GM19238 (cell line): ENCODE measurements around the gene PPP1R10.
"Not testable (repeated sequence)": the region's sequence is repeated elsewhere in the genome, so short reads cannot be mapped to it uniquely, and the experiment has no call there.

ENCODE experiments used
- DNase-seq: peaks from one replicate; pipeline ENCODE4 v3.0.0; 2011; ENCODE audit warnings: low spot score; ENCODE audit not compliant: insufficient read length

PPP1R10 gene

GRCh38 chr6:30616811-30617564 lies at the start of gene PPP1R10:
TSS of gene PPP1R10 (minus strand) at chr6:30617243. CDS start at chr6:30609944, 7,299 bp downstream.
- peak; percentile 76 for DNase-seq

GRCh38 chr6:30666300-30666699 lies 49.3 kb upstream of the PPP1R10 start:
- DNase-seq: not testable (repeated sequence)

GRCh38 chr6:30664994-30665767 lies 48.1 kb upstream of the PPP1R10 start:
- no peak for DNase-seq

- not testable (repeated sequence) for DNase-seq
Observed at GRCh38 chr6:30657922-30658321, 40.9 kb upstream of the PPP1R10 start.

GRCh38 chr6:30657454-30657853 lies 40.4 kb upstream of the PPP1R10 start:
- no peak for DNase-seq

- DNase-seq: no peak
Observed at GRCh38 chr6:30656513-30656912, 39.5 kb upstream of the PPP1R10 start.

GRCh38 chr6:30655743-30656094 lies 38.7 kb upstream of the PPP1R10 start:
- no peak for DNase-seq

- DNase-seq: no peak
Observed at GRCh38 chr6:30654798-30655742, 38.0 kb upstream of the PPP1R10 start.

GRCh38 chr6:30651143-30651542 lies 34.1 kb upstream of the PPP1R10 start:
- no peak for DNase-seq

GRCh38 chr6:30647242-30648116 lies 30.4 kb upstream of the PPP1R10 start:
- DNase-seq: peak; percentile 79

- peak; percentile 94 for DNase-seq
Observed at GRCh38 chr6:30646450-30647241, 29.6 kb upstream of the PPP1R10 start, which contains the start of gene C6orf136. TSS of gene C6orf136 (plus strand) at chr6:30647133. CDS start at chr6:30647232, 99 bp downstream.

GRCh38 chr6:30645989-30646388 lies 28.9 kb upstream of the PPP1R10 start:
- no peak for DNase-seq

- no peak for DNase-seq
Observed at GRCh38 chr6:30644769-30645168, 27.7 kb upstream of the PPP1R10 start.

GRCh38 chr6:30643656-30644055 lies 26.6 kb upstream of the PPP1R10 start:
- DNase-seq: no peak

- no peak for DNase-seq
Observed at GRCh38 chr6:30641048-30641447, 24.0 kb upstream of the PPP1R10 start.

GRCh38 chr6:30640481-30640880 lies 23.4 kb upstream of the PPP1R10 start:
- no peak for DNase-seq

GRCh38 chr6:30635834-30636233 lies 18.8 kb upstream of the PPP1R10 start:
- no peak for DNase-seq

- peak; percentile 81 for DNase-seq
Observed at GRCh38 chr6:30626484-30627366, 9.7 kb upstream of the PPP1R10 start, which contains the start of gene ATAT1. TSS of gene ATAT1 (plus strand) at chr6:30626874.

GRCh38 chr6:30625511-30625910 lies 8.5 kb upstream of the PPP1R10 start:
- no peak for DNase-seq
